HG03342 (cell line): ENCODE results near the gene ING3.

Experiments
- ATAC-seq: cut with Tn5 transposase; IDR thresholded peaks from one replicate; pipeline ENCODE4 v1.9.1; 2021; ENCODE audit warnings: mild to moderate bottlenecking, moderate library complexity; ENCODE audit not compliant: unreplicated experiment

Gene ING3

DNA sequence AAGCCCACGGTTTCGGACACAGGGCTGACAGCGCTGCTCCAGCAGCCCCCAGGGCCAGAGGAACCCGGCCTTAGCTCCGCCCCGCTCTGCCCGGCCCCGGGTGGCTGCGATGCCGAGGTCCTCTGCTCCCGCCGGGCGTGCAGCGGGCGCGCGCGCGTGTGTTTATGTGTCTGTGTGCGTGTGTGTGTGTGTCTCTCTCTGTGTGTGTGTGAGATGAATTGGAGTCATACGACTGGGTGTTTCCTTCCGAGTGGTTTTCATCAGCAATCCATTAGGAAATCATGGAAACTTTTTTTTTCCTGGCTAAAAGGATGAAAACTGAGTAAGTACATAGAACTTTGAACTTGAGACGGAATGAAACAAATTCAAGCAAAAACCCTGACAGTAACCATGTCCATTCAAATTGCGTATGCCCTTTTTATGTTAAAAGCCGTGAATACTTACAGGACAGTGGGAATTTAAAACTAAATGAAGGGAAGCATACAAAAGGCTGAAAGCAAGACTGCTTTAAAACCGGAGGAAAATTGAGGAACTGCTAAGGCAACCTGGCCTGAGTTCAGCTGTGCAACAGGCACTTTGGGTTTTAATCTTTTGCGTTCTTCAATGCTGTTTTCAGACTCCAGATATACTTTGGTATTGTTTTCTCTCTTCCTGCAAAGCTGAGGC lies 38.1 kb downstream of the ING3 start, which contains the start of gene CPED1:
CPED1 (plus strand) TSS at position 121 of the 666 bp plus-strand sequence. CDS start 911 bp downstream, outside the sequence.
- ATAC-seq, result peak; percentile 48

DNA sequence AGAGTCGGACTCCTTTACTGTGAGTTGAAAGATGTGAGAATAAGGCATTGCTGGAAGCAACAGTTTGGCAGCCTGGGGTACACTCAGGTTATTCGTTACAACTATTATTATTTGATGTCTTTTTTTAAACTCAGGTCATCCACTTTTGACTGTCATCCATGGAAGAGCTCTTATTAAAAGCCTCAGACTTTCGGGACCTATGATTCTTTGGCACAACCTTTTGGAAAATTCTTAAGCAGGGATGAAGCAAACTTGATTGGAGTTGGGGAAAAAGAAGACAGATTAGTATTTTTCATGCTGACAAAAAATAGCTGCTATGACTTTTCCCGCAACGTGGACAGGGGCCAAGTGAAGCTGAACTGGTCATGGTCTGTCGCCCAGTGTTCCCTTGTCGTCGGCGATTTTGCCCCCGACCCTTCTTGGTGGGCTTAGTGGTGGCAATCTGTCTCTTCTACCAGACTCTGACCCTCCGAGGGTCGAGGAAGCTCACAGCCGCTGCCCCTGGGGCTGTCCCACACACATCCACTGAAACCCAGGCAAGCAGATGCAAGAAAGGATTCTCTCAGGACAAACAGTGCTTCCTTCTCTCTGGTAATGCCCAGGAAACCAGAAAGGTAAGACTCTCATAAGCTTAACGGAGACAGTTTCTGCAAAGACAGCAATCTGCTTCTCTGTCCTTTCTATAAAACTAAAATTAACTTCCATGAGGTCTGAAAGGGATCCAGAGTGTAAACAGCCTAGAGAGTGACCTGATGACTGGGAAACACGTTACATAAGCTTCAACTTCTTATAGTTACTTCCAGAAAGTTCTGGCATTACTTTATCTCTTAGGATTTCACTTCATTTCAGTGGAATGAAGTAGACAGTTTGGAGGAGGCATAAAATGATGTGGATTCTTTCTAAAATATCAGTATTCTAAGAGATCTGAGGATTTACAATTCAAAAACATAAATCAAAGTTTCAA lies 39.0 kb downstream of the ING3 start:
- ATAC-seq, result no peak

DNA sequence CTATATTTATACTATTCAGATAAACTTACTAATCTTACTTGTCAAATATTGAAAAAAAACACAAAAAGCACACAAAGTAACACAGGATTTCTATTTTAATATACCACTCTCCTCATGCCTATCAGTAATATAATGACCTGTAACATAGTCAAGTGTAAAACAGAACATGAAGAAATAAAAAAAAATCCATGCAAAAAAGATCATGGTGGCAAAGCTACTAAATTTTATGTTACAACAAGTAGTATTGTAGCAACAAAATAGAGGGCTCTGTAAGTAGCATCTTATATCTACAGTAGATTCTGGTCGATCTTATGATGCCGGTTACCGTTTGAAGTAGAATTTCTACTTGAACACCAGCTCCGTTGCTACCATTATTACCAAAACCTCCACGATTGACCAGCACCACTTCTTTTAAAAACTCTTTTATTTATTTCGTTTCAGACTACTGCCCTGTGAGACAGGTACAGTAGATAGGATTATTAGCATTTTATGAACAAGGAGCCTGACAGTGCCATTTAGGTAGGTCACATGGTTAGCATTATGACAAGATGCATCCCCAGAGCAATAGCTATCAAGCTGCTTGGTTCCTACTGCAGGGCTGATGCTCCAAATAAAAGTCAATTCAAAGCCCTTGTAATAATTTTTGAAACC lies 40.0 kb downstream of the ING3 start:
- no peak for ATAC-seq

DNA sequence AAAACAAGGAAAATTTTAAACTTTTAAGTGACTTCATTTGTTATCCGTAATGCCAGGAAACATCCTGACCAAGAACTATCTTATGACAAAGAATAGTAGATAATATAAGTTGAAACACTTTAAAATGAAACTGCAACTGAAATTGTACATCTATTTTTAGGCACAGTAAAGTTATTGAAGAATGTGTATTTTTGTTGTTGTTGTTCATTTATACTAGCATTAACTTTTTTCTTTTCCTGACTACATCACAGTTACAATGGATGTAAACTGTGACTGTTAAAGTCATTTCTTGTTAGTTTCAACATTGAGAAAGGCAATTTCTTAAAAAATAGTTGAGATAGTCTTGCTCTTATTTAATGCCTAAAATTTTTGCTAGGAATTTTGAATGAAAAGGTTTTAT lies 40.6 kb downstream of the ING3 start:
- no peak for ATAC-seq

DNA sequence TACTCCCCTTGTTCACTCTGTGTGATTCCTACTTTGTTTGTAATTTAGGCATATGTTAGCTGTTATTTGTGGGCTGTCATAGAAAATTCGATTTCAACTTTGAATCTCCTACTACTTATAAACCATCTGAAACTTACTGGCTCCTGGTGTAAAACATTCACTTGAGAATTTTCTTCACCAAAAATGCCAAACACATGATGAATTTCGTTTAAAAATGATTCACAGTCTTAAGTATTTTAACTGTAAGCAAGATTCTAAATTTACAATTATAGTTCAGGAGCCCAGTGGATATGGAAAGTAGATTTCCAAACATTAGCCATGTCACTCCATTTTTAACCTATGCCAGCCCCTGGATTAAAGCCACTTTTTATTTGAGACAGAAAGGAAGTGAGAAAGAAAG lies 41.0 kb downstream of the ING3 start:
- no peak for ATAC-seq

DNA sequence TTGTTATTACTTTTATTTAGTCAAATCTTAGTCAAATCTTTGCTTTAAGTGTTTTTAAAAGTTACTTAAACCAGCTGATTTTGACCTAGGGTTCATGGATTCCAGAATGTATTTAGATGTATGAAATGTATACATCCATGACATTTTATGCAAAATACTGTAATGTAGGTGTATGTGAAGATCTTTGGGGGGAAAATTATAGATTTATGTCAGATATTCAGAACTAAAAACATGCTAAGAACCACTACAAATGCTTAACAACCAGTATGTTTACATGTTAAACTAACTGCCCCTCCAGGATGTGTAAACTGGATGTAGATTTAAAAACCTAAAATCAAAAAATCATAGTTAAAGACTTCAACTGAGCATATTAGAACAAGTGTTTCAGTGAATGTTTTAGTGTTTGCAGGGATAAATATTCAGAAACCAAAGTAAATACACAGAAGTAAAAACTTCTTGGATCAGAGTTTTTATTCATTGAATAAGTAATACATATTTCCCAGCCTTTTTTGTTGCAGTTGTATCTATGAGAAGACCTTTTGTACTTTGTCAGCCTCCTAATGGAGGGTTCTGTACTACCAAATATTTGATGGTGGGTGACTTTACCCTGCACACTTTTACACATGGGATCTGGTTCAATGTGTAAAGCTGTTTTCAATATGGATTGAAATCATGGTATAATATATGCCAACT lies 41.8 kb downstream of the ING3 start:
- no peak for ATAC-seq

DNA sequence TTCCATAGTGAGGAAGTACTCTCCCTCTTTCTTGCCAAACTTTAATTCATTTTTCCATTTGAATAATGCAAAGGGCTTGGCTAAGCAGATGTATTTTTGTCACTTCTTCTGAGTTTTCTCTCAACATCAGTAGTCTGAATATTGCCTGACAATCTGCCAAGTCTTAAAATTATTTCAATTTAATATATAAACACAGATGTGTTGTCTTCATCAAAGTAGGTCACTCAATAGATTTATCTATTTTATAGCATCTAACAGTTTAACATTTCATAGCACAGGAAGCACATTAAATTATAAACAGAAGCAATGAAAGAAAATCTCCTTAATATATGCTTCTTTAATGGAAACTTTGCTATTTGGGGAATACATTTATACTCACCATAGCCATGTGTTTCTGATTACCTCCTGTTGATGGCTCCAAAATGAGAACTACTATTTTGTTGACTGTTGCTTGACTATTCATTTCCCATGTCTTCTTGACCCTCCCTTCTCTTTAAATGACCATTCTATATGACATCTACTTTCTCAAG lies 42.5 kb downstream of the ING3 start:
- ATAC-seq, result no peak

DNA sequence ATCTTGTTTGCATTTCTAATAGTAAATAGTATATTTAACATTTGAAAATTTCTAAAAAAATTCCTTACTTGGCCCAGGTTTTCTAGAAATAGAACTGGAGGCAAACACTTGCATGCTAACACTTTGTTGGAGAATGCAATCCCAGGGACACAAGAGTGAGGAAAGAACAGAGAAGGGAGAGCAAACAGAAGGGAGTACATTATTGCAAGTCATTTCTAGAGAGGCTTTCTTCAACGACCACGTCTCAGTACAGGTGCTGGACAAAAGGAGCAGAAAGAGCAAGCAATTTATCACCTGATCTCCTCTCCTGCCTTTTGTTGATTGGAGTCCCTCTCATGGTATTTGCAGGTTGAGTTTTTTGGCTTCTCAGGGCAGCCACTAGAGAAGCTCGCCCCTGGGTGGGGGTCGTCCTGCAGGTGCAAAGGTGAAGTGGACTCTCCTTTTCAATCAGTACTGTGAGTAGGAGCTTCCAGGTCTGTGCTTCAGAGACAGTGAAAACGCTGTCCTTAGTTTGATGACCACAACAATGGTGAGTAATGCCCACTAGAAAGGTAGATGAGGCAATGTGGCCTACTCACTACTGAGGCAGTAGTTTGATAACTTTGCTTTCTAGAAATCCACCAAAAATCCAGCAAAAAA lies 43.1 kb downstream of the ING3 start:
- no peak for ATAC-seq

DNA sequence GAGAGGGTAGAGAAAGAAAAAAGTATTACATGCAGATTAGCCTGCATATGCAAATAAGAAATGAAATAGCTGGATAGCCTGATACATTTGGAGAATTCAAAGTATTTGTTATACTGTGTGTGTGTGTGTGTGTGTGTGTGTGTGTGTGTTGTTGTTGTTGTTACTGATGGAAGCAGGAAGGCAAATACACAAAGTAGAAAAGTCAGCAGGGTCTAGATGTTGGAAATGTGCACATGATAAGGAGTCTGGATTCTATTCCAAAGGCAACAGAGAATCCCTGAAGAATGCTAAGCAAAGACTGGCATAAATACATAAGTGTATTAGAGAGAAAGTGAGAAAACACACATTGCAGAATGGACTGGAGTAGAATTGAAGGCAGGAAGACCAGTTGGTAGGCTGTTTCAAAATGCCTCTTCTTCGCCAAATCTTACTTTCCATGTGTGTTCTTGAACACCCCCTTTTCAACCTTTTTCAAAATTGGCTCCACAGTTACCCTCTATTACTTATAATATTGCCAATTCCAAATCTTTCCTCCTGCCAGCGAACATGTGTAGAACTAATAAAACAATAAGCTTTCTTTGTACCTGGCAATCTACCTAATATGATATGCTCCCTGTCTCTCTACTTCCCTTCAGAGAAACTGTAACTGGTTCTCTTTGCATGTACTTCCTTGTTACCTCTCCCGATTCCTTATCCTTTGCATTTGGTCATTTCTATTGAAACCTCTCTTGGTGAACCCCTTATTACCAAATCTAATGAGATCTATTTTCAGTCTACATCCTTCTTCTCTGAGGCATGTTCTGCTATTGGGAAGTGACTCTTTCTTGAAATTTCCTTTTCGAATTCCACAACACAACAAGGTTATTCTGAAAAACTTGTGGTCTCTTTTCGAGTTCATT lies 44.2 kb downstream of the ING3 start:
- ATAC-seq, result no peak

DNA sequence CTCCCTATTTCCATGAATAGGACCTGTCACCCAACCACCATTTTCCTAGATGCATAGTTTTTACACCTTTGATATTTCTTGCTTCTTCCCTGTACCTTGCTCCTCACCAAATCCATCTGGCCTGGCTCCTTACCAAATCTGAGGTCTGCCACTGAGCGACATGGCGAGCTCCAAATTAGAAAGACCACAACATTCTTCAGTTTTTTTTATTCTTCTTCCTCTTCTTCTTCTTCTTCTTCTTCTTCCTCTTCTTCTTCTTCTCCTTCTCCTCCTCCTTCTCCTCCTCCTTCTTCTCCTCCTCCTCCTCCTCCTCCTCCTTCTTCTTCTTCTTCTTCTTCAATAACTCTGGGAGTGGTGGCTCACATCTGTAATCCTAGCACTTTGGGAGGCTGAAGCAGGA lies 45.1 kb downstream of the ING3 start:
- ATAC-seq, result no peak

DNA sequence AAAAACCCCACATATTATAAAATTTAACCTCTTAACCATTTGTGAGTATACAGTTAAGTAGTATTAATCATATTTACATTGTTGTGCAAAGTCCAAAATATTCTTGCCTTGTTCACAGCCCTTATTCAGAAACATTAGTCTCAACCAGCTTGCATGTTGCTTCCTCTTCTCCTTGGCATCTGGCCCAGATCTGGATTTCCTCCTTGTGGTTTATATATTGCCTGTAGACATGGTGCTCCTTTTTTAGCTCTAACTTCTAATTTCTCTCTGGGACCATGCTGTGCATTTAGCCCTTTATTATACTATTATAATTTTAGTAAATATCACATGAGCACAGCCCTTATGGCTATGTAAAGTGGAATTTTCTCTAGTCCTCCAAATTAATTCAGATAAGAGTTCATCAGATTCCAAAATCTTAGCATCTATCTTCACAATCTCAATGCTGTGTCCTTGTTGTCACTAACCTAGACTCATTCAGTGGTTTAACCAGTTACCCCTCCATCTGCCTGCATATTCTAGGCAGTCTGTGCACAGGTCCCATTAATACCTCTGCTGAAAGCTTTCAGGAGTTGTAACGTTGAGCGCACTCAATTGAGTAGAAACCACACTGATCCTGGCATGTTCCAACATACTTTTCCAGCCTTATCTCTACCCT lies 45.9 kb downstream of the ING3 start:
- ATAC-seq, result no peak

DNA sequence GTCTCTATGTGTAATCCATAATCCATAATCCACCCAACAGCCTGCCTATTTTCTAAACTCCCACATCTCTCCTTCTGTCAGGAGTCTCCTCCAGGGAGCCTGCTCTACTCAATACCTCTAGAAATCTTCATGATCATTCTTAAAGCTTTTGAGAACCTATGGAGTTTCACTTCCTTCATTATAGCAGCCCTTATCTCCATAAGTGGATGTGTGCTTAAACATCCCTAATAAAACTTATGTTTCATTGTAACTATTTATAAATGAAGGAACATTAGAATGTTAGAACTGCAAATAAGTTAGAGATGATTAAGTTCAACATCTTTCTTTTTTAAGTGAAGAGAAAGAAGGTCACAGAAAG lies 46.4 kb downstream of the ING3 start:
- no peak for ATAC-seq

DNA sequence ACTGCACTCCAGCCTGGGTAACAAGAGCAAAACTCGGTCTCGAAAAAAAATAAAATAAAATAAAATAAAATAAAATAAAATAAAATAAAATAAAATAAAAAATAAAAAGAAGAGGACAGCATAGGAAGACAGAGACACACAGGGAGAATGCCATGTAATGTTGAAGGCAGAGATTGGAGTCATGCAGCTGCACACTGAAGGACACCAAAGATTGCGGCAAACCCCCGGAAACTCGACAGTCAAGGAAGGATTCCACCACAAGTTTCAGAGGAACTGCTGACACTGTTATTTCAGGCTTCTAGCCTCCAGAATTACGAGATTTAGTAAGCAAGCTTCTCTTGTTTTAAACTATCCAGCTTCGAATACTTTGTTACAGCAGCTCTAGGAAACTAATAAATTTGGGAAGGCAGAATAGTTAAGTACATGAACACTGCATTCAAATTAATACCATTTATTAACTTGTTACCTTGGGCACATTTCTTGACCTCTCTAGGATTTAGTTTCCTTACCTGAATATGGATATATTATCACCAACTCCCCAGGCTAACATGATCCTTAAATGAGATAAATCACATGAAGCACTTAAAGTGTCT lies 47.4 kb downstream of the ING3 start:
- ATAC-seq, result no peak

DNA sequence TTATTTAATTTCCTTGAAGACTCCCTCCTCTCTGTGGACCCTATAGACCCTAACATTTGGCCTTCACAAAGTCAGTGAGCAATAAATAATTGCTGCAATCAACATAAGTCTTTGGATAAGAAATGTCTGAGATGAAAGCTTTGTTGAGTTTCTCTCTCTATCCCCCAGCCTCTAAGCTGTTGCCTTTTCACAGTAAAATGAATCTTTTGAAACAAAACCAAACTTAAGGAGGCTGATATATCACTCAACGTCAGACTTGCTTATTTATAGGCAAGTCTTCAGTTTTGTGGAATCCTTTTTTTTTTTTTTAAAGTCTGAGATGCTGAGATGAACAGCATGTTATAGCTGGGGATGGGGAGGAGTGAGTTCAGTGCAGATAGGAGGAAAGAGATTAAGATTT lies 47.9 kb downstream of the ING3 start:
- ATAC-seq, result no peak

DNA sequence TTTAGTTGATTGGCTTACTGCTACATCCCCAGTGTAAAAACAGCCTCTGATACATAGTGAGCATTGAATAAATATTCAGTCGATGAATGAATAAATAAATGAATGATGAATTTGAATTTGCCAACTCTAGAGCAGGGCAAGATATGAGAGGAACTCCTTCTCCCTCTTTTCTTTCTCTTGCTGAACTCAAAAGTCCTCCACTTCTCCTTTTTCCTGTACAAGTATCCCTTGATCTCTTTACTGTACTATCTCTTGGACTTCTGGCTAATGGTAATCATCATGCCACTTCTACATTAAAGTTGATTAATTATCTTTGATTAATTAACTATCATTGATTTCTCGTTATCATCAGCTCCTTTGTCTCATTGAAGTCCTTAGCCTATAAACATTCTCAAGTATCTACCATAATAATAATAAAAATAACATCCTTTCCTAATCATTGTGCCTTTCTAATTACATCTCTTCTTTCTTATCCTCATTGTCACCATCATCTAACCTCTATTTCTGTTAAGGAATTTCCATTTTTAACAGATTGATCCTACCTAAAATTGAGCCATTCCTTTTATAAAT lies 48.5 kb downstream of the ING3 start:
- ATAC-seq, result no peak

DNA sequence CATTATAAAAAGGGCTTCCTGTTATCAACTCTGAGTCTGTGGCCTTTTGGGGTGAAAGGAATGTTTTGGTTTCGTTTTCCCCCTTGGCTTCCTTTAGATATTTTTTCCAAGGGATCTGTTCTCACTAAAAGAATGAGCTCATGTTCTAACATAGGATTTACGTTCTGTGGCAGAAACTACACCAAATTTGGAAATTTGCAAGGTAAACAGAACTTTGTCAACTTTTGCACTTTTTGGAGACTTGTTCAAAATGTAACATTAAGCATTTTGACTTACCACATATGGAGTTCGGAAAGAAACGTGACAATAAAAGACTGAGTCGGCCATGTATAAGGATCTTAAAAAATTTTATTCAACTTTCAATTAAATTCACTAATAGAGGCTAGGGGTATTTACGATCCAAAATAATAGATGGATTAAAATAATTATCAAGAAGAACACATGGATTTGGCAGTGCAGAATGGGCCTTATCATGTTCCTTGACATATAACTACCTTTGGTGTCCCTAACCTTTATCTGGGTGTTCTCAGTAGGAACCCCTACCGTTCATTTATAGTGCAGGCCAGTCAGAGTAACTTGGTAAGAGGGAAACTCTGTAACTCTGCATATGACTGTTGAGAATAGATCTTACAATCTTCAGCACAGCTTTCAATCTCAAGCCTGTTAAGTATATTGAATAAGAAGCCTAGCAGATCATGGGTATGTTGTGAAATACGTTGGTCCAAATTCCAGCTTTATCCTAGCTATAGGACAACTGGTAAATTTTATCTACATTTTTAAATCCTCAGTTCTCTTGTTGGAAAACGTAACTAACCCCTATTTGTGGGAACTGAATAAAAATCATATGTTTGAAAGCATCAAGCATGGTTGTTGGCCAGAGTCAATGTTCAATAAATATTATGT lies 49.8 kb downstream of the ING3 start:
- ATAC-seq, result no peak

DNA sequence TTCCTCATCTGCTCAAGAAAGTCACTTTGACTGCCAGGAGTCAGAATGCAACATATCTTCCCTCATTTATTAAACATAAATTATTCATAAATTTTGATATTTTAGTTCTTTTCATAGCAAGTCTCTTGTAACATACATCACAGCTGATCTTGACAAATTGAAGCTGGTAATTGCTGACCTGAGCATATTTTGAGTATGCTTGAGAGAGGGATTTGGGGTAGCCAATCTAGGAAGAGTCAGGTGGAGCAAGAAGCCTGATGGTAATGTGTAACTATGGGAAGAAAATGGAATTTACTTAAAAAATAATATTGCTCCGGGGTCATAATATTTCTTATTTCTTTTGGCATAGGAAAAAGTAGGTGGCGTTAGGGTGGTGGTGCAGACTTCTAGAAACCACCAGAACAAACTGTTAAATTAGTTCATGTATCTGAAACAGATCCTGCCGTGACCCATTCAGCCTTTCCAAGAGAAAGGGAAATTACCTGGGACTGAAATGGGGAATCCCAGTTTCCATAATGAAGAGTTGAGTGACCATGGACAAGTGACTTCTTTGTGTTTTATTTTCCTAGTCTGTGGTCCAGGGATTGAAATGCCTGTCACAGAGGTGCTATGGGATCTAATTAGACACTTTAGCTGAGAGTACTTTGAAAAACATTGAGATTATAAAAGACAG lies 50.8 kb downstream of the ING3 start:
- no peak for ATAC-seq
